HG03159 (cell line): Measurements from ENCODE around the gene BFAR.
A peak's percentile ranks its signal among the peaks of the same experiment; 100 is the strongest.
"Not testable (repeated sequence)": the region's sequence is repeated elsewhere in the genome, so short reads cannot be mapped to it uniquely, and the experiment has no call there.

Source experiments
- ATAC-seq: cut with Tn5 transposase; IDR thresholded peaks from one replicate; pipeline ENCODE4 v1.9.1; 2021; ENCODE audit warnings: mild to moderate bottlenecking, moderate library complexity; ENCODE audit not compliant: unreplicated experiment

The BFAR gene, protein sequence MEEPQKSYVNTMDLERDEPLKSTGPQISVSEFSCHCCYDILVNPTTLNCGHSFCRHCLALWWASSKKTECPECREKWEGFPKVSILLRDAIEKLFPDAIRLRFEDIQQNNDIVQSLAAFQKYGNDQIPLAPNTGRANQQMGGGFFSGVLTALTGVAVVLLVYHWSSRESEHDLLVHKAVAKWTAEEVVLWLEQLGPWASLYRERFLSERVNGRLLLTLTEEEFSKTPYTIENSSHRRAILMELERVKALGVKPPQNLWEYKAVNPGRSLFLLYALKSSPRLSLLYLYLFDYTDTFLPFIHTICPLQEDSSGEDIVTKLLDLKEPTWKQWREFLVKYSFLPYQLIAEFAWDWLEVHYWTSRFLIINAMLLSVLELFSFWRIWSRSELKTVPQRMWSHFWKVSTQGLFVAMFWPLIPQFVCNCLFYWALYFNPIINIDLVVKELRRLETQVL

DNA sequence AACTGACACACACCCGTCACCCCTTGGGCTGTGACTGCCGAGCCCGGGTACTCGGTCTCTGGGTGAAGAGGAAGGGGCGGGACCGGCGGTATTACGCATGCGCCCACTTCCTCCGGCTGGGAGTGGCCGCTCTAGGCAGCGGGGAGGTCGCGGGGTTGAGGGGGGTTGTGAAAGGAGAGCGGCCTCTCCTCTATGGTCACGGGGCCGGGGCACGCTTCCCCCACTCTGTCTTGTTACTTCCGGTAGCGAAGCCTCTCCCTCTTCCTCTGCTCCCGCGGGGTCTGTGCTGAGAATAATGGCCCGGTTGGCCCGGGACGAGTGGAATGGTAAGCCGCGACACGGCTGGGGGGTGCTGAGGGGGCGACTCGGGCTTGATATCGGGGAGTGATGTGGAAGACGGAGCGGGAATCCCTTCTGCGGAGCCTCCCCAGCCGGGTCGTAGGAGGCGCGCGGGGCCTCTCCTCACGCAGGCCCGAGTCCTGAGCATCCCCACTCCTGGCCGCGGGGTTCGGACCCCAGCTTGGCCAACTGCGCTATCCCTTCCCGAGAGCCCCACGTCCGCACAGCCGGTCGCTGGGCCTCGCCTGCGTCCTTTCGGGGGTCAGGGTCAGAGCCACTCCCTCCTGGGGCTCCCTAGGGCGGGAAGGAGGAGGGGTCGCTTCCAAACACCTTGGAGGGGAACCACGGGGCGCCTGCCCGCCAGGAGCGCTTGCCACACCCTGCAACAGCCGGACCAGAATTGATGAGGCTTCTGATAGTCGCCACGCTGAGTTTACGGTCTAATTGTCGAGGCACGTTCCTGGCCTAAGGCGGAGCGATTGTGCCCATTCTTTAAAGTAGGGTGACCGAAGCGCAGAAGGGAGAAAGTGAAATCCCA is at the start of gene BFAR:
BFAR (plus strand) TSS at position 259 of the 877 bp plus-strand sequence. CDS start 11,396 bp downstream, outside the sequence.
- peak; percentile 70 for ATAC-seq

DNA sequence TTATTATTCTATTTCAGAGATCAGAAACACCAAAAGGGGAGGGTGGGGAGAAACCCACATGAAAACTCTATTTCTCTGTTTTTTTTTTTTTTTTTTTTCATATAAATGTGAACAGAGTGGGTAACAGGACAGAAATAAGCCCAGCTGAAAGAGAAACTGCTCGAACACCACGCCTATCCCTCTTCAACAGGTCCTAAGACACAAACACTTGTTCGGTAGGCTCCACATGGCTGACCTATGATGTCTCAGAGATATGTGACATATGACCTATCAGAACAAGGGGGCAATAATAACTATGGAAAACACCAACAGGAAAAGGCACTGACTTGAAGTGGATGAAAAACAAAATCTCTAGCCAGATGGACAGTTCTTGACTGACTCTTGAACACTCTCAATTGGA is 47.5 kb upstream of the BFAR start:
- ATAC-seq, result no peak

- ATAC-seq, result no peak
Observed at GRCh38 chr16:14586637-14587305, 46.0 kb upstream of the BFAR start.

GRCh38 chr16:14600164-14600563 is 32.6 kb upstream of the BFAR start:
- ATAC-seq, result no peak

DNA sequence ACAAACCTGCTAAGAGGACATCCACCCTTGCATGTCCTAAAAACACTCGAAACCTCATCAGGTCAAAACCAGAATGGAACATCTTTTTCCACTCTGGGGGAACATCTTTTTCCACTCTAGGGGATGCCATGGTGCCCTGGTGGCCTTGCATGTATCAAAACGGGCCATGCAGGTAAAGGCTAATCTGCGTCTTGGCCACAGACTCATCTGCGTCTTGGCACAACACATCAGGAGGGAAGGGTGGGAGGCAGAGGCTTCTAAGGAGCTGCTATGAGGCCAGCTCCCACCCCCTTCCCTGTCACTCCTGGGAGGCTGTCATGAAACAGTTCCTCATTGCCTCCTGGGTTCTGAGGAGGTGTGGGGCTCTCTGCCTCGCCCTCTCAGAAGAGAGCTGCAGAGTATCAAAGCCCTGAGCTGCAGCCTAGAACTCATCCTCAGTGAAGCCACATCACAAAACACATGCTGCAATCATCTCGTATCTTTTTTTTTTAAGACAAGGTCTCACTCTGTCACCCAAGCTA is 30.2 kb upstream of the BFAR start:
- ATAC-seq, result no peak

DNA sequence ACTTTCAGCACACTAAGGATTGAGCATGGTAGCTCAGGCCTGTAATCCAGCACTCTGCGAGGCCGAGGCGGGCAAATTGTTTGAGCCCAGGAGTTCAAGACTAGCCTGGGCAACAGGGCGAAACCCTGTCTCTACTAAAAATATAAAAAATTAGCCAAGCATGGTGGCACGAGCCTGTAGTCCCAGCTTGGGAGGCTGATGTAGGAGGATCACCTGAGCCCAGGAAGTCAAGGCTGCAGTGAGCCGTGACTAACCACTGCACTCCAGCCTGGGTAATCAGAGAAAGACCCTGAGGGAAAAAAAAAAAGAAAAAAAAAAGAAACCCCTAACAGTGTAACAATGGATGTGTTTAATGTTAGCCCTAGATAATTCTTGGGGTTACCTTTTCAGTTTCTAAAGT is 26.6 kb upstream of the BFAR start:
- no peak for ATAC-seq

DNA sequence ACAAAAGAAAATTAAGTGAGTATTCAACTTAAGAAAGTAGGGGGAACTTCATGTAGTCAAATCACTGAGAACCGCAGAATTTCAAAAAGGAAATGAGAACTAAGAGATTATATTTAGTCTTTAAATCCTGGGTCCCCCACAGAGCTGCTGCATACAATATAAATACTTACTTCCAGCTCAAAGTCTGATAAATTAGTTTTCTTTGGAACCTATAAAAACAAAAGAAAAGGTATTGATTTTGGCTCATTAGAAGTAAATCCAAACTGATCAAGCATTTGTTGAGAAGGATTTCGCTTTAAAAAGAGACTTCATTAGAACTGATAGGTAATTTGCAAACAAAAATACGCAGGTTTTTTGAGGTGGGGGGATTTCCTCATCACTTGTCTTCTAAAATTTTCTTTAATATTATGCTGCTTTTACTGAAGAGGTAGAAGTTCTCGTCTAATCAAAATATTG is 24.6 kb upstream of the BFAR start:
- ATAC-seq, result no peak

DNA sequence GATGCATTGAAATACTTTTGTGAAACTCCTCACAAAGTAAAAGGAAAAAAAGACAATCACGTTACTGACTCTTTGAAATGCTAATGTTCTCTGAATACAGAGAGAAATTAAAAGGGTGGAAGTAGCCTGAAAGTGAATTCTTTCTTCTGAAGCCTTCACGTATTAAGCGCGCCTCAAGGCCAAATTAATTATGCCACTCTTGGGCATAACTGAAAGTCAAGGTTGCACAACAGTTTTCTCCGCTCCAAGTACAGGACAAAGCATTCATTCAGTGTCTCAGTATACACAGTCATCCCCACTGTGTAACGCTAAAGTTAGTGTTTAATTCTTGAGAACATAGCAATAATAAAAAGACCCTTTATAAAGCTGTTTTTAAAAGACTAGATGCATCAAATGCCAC is 24.1 kb upstream of the BFAR start:
- ATAC-seq, result no peak

DNA sequence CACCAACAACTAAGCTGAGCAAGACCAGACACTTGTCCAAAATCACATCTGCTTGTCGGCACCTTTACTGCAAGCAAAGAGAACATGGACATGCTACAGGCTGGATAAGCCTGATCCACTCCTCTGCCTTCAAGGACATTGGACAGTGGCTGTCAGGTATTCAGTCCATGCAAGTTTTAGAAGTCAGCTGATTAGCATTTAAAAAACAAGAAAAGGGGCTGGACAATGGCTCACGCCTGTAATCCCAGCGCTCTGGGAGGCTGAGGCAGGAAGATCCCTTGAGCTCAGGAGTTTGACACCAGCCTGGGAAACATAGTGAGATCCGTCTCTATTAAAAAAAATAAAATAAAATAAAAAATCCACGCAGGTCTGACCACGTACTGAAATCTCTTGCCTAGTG is 23.0 kb upstream of the BFAR start:
- ATAC-seq, result no peak

GRCh38 chr16:14611660-14612059 is 21.1 kb upstream of the BFAR start:
- ATAC-seq, result no peak

GRCh38 chr16:14613991-14614390 is 18.8 kb upstream of the BFAR start:
- ATAC-seq, result no peak

GRCh38 chr16:14616280-14616679 is 16.5 kb upstream of the BFAR start:
- ATAC-seq, result no peak

- ATAC-seq, result no peak
Observed at GRCh38 chr16:14618566-14618965, 14.2 kb upstream of the BFAR start.

DNA sequence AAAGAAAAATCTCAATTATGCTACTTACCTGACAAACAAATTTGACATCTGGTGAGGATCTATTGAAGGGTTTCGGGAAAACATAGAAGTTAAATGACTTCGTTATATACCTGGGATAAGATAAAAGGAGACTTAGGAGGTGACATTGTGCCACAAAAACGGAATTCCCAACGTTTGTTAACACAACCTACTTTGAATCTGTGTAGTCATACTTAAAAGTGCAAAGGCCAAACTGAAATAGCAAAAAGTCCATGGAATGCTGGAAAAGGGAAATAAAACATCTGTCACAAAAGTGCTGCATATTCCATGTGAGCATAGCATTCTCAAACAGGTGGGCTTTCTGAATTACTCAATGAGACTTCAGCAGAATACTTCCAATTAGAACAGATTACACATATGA is 5.7 kb upstream of the BFAR start:
- no peak for ATAC-seq

DNA sequence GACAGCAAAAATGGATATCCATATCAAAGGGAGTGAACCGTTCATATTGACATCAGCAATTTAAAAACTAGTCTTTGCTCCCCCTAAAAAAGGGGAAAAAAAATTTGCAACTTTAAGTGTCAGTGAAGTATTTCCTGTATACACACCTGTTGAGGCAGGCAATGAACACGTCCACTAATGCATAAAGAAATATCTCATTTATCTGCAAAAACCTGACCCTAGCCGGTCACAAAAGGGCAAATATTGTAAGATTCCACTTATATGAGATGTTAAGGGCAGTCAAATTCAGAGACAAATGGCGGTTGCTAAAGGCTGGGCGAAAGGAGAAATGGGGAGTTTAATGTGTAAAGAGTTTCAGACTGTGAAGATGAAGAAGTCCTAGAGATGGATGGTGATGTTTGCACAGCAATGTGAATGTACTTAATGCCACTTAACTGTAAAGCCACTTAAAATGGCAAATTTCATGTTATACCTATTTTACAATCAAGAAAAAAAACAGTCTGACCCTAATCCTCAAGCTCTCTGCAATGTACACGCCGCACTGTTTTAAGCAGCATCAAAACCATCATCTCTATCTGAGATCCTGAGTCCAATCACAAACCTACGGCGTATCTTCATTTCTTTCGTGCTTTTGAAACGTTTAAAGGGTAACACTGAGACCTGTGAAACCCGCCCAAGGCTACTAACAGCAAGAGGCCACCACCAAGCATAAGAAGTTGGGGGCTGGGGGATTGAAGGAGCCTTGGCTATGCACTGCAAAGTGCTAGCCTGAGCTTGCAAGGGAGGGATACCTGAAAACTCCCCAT is 3.7 kb upstream of the BFAR start:
- ATAC-seq, result no peak

GRCh38 chr16:14629612-14629918 is 3.2 kb upstream of the BFAR start:
- ATAC-seq, result no peak

GRCh38 chr16:14629919-14630619 is 2.7 kb upstream of the BFAR start, which contains the start of gene PARN:
Gene PARN, minus strand, starts transcription at chr16:14630260. Its CDS starts 135 bp downstream, at chr16:14630125.
- peak; percentile 50 for ATAC-seq

GRCh38 chr16:14630620-14631330 is 2.0 kb upstream of the BFAR start:
- not testable (repeated sequence) for ATAC-seq

DNA sequence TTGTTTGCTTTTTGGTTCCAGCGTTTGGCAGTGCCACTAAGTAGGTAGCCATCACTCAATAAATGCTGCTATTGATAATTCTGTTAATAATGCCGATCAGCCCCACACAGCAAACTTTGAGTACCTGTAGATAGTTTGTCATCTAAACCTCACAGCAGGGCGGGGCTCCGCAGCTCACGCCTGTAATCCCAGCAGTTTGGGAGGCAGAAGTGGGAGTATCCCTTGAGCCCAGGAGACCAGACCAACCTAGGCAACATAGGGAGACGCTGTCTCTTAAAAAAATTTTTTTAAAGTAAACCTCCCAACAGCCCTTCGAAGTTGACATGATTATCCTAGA is 1.6 kb downstream of the BFAR start:
- no peak for ATAC-seq
